CD14-positive monocyte (primary cell): Measurements from ENCODE around the gene HOXA5. TPM values are rescaled to one million over a fixed set of nuclear protein-coding genes. Genes with fewer than 3 reads are reported as not detected.

Source experiments
- DNase-seq, 3 donors: peaks; one replicate each; pipeline ENCODE4 v3.0.0-alpha.2; 2011 to 2022
- H2AFZ ChIP-seq: 2 replicates; pipeline ENCODE4 v1.6.0; 2012; ENCODE audit warnings: mild to moderate bottlenecking, low read depth, low read length, inconsistent platforms; ENCODE audit not compliant: insufficient read depth, poor library complexity, severe bottlenecking
- H3K27ac ChIP-seq, 2 donors: 1 replicate in 1 of 2; 2 replicates in 1 of 2; pipeline ENCODE4 v1.5.1; 2012 to 2013; ENCODE audit warnings: low read length in 2 of 2, control low read depth in 1 of 2, inconsistent platforms in 1 of 2, low read depth in 1 of 2, mild to moderate bottlenecking in 1 of 2
- H3K27me3 ChIP-seq, 2 donors: one replicate each; pipeline versions ENCODE4 v1.6.0 to v1.6.1; 2011 to 2013; ENCODE audit warnings: low read length in 2 of 2; ENCODE audit not compliant: control insufficient read depth in 2 of 2, insufficient read depth in 2 of 2
- H3K36me3 ChIP-seq, 2 donors: replicated peaks in 1 of 2; 1 replicate in 1 of 2; 2 replicates in 1 of 2; pipeline versions ENCODE4 v1.5.1 to v1.6.1; 2012 to 2013; ENCODE audit warnings: low read length in 2 of 2, control low read depth in 1 of 2, inconsistent platforms in 1 of 2, mild to moderate bottlenecking in 1 of 2; ENCODE audit not compliant: insufficient read depth in 2 of 2, control insufficient read depth in 1 of 2
- H3K4me1 ChIP-seq, 2 donors: 1 replicate in 1 of 2; 2 replicates in 1 of 2; pipeline versions ENCODE4 v1.5.1 to v1.6.1; 2012 to 2013; ENCODE audit warnings: low read length in 2 of 2, control low read depth in 1 of 2, inconsistent platforms in 1 of 2, mild to moderate bottlenecking in 1 of 2, moderate library complexity in 1 of 2; ENCODE audit not compliant: insufficient read depth in 2 of 2, control insufficient read depth in 1 of 2
- H3K4me2 ChIP-seq: replicated peaks from 2 replicates; pipeline ENCODE3; 2012; ENCODE audit warnings: low read length, moderate library complexity, mild to moderate bottlenecking; ENCODE audit not compliant: poor library complexity, severe bottlenecking; ENCODE audit errors: extremely low read depth
- H3K4me3 ChIP-seq, 3 experiments: fragments of 200-600 bp in 1 of 3; sonication (generic) in 1 of 3; replicated peaks in 1 of 3; 1 replicate in 2 of 3; 2 replicates in 1 of 3; pipeline ENCODE4 v1.5.1; 2011 to 2013; ENCODE audit warnings: low read length in 3 of 3, mild to moderate bottlenecking in 3 of 3, control low read depth in 2 of 3, low read depth in 2 of 3, inconsistent platforms in 1 of 3, moderate library complexity in 1 of 3
- H3K79me2 ChIP-seq: 2 replicates; pipeline ENCODE4 v1.6.0; 2012; ENCODE audit warnings: mild to moderate bottlenecking, control low read depth, inconsistent platforms, low read length, moderate library complexity; ENCODE audit not compliant: insufficient read depth
- H3K9ac ChIP-seq: 2 replicates; pipeline ENCODE4 v1.6.0; 2017; ENCODE audit warnings: low read length, mild to moderate bottlenecking; ENCODE audit not compliant: insufficient read depth, poor library complexity, severe bottlenecking
- H3K9me3 ChIP-seq, 2 donors: replicated peaks in 1 of 2; 1 replicate in 1 of 2; 2 replicates in 1 of 2; pipeline versions ENCODE4 v1.5.1 to v1.6.1; 2012 to 2013; ENCODE audit warnings: low read length in 2 of 2, control low read depth in 1 of 2; ENCODE audit not compliant: control insufficient read depth in 1 of 2, insufficient read depth in 1 of 2
- H4K20me1 ChIP-seq: 2 replicates; pipeline ENCODE4 v1.6.0; 2012; ENCODE audit warnings: mild to moderate bottlenecking, low read length, control low read depth, moderate library complexity; ENCODE audit not compliant: insufficient read depth
- H3K27ac Mint-ChIP-seq, 7 donors: one replicate each; pipeline ENCODE4 v1.8.0; 2020; ENCODE audit warnings: mild to moderate bottlenecking in 7 of 7, mixed read lengths in 7 of 7, moderate library complexity in 6 of 7, inconsistent platforms in 2 of 7
- H3K27me3 Mint-ChIP-seq, 3 donors: one replicate each; pipeline ENCODE4 v1.8.0; 2021 to 2022; ENCODE audit warnings: low read depth in 3 of 3, mild to moderate bottlenecking in 3 of 3, mixed read lengths in 3 of 3, moderate library complexity in 3 of 3, inconsistent platforms in 1 of 3
- H3K36me3 Mint-ChIP-seq, 2 donors: one replicate each; pipeline ENCODE4 v1.8.0; 2020; ENCODE audit warnings: mixed read lengths in 2 of 2, inconsistent platforms in 1 of 2, mild to moderate bottlenecking in 1 of 2
- H3K4me1 Mint-ChIP-seq: one replicate; pipeline ENCODE4 v1.8.0; 2020; ENCODE audit warnings: mild to moderate bottlenecking, mixed read lengths
- H3K4me3 Mint-ChIP-seq, 2 donors: one replicate each; pipeline ENCODE4 v1.8.0; 2020; ENCODE audit warnings: mild to moderate bottlenecking in 2 of 2, mixed read lengths in 2 of 2, moderate library complexity in 1 of 2
- H3K9me3 Mint-ChIP-seq, 7 donors: one replicate each; pipeline ENCODE4 v1.8.0; 2020 to 2022; ENCODE audit warnings: mixed read lengths in 7 of 7, mild to moderate bottlenecking in 6 of 7, moderate library complexity in 6 of 7, inconsistent platforms in 2 of 7
- CTCF ChIP-seq: fragments of 200-600 bp; IDR thresholded peaks from one replicate; pipeline ENCODE4 v1.8.0; 2022; ENCODE audit warnings: antibody characterized with exemption, mild to moderate bottlenecking
- WGBS: methylation state at CpG from one replicate; pipeline ENCODE4 v1.1.5; 2013; ENCODE audit warnings: missing lambda C conversion rate; ENCODE audit not compliant: insufficient coverage; 5-methylcytosine and 5-hydroxymethylcytosine counted together
- intact Hi-C, 2 donors: fragments of 100-400 bp; cut with micrococcal nuclease; formaldehyde crosslinking; loops; one replicate each; pipeline versions ENCODE4 v1.15.0 to v1.15.1; 2023
- polyA plus RNA-seq, 3 donors: library from polyadenylated mRNA; depleted of rRNA in 1 of 3; unstranded in 2 of 3; stranded (reverse) in 1 of 3; fragments of 300-500 nt in 2 of 3; fragments of >200 nt in 1 of 3; fragmentation: Illumina TruSeq in 2 of 3; gene quantifications; 1 replicate in 2 of 3; 2 replicates in 1 of 3; pipeline ENCODE4 v1.2.3, GENCODE V29; 2012 to 2021

Gene HOXA5
- polyA plus RNA-seq, 3 donors: 0.85 to 3.0 (median 1.8) TPM

- no peak overlapping the region for H3K27ac Mint-ChIP-seq
- no peaks in the 10 kb centered on the region for H4K20me1 ChIP-seq
- WGBS: 79% methylated on average over 3 of the region's 6 CpGs
- H2AFZ ChIP-seq: no peak overlapping the region
- H3K4me2 ChIP-seq: no peak overlapping the region
- H3K79me2 ChIP-seq: no peaks in the 10 kb centered on the region
- H3K4me1 Mint-ChIP-seq: peaks cover 41% of the 10 kb centered on the region
- peaks cover 16 to 36% of the 10 kb centered on the region in 2 donors for H3K4me1 ChIP-seq
- H3K4me3 Mint-ChIP-seq: no peak overlapping the region
- DNase-seq: no peak
- H3K4me3 ChIP-seq: no peak overlapping the region
- TF ChIP-seq CTCF: no peak
- peaks cover 0 to 9% (median 0%) of the 10 kb centered on the region in 7 donors for H3K9me3 Mint-ChIP-seq
- no peaks in the 10 kb centered on the region for H3K36me3 ChIP-seq
- intact Hi-C loops: no loop called here
- peaks cover 12 to 25% of the 10 kb centered on the region in 2 donors for H3K27me3 ChIP-seq
- H3K27me3 Mint-ChIP-seq: peaks cover 8 to 28% (median 10%) of the 10 kb centered on the region in 3 donors
- no peak overlapping the region for H3K27ac ChIP-seq
- H3K9me3 ChIP-seq: no peaks in the 10 kb centered on the region
- H3K9ac ChIP-seq: no peak overlapping the region
- peaks cover 0 to 4% of the 10 kb centered on the region in 2 donors for H3K36me3 Mint-ChIP-seq
Observed at GRCh38 chr7:27132978-27133377, 10.5 kb downstream of the HOXA5 start.

- H3K27ac Mint-ChIP-seq: no peak overlapping the region
- WGBS: no CpG with 5 or more reads among the region's 2 CpGs
- H3K27ac ChIP-seq: no peak overlapping the region
- no peak for TF ChIP-seq CTCF
- H3K79me2 ChIP-seq: no peaks in the 10 kb centered on the region
- H3K4me3 ChIP-seq: no peak overlapping the region
- H3K9me3 Mint-ChIP-seq: peaks cover 0 to 9% (median 0%) of the 10 kb centered on the region in 7 donors
- no peak for DNase-seq
- H3K4me1 Mint-ChIP-seq: peaks cover 38% of the 10 kb centered on the region
- intact Hi-C loops: no loop called here
- peaks cover 6 to 18% of the 10 kb centered on the region in 2 donors for H3K27me3 ChIP-seq
- no peak overlapping the region for H3K9ac ChIP-seq
- H3K4me2 ChIP-seq: no peak overlapping the region
- no peaks in the 10 kb centered on the region for H3K9me3 ChIP-seq
- H2AFZ ChIP-seq: no peak overlapping the region
- peaks cover 8 to 24% (median 10%) of the 10 kb centered on the region in 3 donors for H3K27me3 Mint-ChIP-seq
- peaks cover 0 to 4% of the 10 kb centered on the region in 2 donors for H3K36me3 Mint-ChIP-seq
- H3K36me3 ChIP-seq: no peaks in the 10 kb centered on the region
- peaks cover 15 to 34% of the 10 kb centered on the region in 2 donors for H3K4me1 ChIP-seq
- H4K20me1 ChIP-seq: no peaks in the 10 kb centered on the region
- H3K4me3 Mint-ChIP-seq: no peak overlapping the region
Observed at GRCh38 chr7:27132214-27132613, 11.3 kb downstream of the HOXA5 start.
